Fibroblast of villous mesenchyme (primary cell): ENCODE measurements around the gene MBP. TPM values are rescaled to one million over a fixed set of nuclear protein-coding genes. Genes with fewer than 3 reads are reported as not detected.
"Not testable (repeated sequence)": the region's sequence is repeated elsewhere in the genome, so short reads cannot be mapped to it uniquely, and the experiment has no call there.

Experiments used
- DNase-seq: peaks from one replicate; pipeline ENCODE4 v3.0.0-alpha.2; 2010; ENCODE audit warnings: low read depth
- H3K4me3 ChIP-seq: 2 replicates; pipeline ENCODE4 v1.5.1; 2011; ENCODE audit warnings: low read depth, mild to moderate bottlenecking, low read length
- CTCF ChIP-seq: IDR thresholded peaks from 2 replicates; pipeline ENCODE4 v1.5.1; 2012; ENCODE audit warnings: low read depth, mild to moderate bottlenecking, low read length; ENCODE audit not compliant: insufficient read depth
- total RNA-seq: library from RNA; depleted of rRNA; stranded (reverse); fragments of >200 nt; gene quantifications from 2 replicates; pipeline ENCODE4 v1.2.3, GENCODE V29; 2012

Gene MBP
- total RNA-seq, 1 donor: 3.9 TPM

DNA sequence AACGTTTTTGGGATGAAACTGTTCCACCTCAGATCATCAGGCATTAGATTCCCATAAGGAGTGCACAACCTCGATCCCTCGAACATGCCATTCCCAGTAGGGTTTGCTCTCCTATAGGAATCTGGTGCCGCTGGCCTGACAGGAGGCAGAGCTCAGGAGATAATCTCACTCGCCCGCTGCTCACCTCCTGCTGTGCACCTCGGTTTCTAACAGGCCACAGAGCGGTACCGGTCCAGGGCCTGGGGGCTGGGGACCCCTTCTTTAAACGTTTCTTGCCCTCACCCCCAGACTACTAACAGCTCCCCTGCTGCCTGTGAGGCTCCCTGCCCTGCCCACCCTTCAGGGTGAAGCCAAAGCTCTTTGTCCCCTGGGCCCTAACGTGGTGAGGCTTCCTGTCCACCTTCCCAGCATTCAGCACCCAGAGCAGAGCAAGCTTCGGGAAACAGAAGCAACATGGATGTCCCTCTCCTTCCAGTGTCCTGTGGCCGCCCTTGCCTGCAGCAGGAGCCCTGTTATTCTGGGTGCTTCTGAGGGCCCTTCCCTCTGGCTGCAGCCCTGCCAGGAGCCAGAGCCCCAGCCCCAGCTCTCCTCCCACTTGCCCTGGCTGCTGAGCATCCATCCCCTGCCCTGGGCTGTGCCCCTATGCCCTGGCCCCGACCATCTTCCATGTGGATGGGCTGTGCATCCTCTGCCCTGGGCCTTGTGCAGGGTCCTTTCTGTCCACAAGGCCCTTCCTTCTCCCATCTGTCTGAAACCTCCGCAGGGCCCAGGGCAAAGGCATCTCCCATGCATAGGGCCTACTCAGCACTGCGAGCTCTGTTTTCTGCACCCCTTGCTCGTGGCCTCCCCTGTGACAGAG, 140.1 kb downstream of the MBP start:
- DNase-seq: no peak
- H3K4me3 ChIP-seq: no peak overlapping the region
- no peak for TF ChIP-seq CTCF

- TF ChIP-seq CTCF: no peak
- DNase-seq: no peak
- no peak overlapping the region for H3K4me3 ChIP-seq
These were observed 141.4 kb downstream of the MBP start for GRCh38 chr18:76991021-76991688.

- not testable (repeated sequence) for H3K4me3 ChIP-seq, DNase-seq
These were observed 142.1 kb downstream of the MBP start for GRCh38 chr18:76990343-76991020.

- no peak overlapping the region for H3K4me3 ChIP-seq
- no peak for TF ChIP-seq CTCF
- DNase-seq: no peak
These were observed 142.9 kb downstream of the MBP start for GRCh38 chr18:76989647-76990190.

DNA sequence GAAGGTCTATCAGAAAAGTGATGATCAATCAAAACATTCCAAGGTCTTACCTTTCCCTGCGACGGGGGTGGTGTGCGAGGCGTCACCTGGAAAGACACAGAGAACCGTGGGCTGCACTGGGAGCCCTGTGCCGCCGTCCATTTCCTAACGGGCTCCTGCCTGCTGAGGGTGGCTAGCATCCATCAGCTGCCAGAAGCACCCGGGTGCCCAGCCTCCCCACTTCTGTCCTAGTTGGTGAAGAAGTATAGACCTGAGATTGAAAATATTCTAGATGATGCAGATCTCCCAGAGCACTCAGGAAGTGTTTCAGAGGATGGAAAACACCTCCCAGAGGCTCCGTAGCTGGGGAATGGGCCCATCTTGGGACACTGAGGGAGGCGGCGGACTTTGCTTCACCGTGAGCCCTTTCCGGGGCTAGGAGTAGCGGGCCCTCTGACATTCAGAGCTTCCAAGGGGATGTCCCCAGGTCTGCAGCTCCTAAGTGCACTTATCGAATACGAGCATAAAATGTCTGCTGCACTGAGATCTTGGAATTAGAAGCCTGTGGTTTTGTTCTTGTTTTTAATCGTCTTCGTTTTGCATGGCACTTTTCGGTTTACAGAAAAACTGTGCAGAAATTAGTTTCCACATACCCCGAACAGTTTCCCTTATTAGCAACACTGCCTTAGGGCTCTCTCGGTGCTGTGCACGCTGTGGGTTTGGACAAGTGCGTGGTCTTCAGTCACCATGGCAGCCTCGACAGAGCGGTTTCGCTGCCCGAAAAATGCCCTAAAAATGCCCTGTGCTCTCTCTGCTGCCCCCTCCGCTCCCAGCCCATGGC, 143.5 kb downstream of the MBP start:
- H3K4me3 ChIP-seq: no peak overlapping the region
- no peak for TF ChIP-seq CTCF
- no peak for DNase-seq

GRCh38 chr18:76988031-76988826, 144.4 kb downstream of the MBP start:
- TF ChIP-seq CTCF: no peak
- no peak for DNase-seq
- no peak overlapping the region for H3K4me3 ChIP-seq
